GM12872 (cell line): Measurements from ENCODE around the gene NHSL1.

Experiments used
- TF ChIP-seq, protein P1 (sequence below): IDR thresholded peaks from 3 replicates; pipeline ENCODE4 v1.5.1; 2011; ENCODE audit warnings: low read depth, mild to moderate bottlenecking, low read length, moderate library complexity; ENCODE audit not compliant: insufficient read depth

NHSL1 gene

DNA sequence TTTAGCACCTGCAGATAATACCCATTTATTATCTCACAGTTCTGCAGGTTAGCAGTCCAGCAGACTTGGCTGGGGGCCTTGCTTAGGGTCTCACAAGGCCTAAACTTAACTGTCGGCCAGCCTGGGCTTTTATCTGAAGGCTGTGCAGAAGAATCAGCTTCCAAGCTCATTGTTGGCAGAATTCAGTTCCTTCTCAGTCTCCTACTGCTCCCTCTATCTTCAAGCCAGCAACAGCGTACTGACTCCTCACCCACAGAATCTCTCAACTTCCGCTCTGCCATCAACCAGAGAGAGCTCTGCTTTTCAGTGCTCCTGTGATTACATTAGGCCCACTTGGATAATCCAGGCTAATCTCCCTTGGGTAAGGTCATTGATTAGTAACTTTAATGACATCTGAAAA is 30.2 kb upstream of the NHSL1 start:
- TF ChIP-seq, protein P1, sequence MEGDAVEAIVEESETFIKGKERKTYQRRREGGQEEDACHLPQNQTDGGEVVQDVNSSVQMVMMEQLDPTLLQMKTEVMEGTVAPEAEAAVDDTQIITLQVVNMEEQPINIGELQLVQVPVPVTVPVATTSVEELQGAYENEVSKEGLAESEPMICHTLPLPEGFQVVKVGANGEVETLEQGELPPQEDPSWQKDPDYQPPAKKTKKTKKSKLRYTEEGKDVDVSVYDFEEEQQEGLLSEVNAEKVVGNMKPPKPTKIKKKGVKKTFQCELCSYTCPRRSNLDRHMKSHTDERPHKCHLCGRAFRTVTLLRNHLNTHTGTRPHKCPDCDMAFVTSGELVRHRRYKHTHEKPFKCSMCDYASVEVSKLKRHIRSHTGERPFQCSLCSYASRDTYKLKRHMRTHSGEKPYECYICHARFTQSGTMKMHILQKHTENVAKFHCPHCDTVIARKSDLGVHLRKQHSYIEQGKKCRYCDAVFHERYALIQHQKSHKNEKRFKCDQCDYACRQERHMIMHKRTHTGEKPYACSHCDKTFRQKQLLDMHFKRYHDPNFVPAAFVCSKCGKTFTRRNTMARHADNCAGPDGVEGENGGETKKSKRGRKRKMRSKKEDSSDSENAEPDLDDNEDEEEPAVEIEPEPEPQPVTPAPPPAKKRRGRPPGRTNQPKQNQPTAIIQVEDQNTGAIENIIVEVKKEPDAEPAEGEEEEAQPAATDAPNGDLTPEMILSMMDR, result no peak

DNA sequence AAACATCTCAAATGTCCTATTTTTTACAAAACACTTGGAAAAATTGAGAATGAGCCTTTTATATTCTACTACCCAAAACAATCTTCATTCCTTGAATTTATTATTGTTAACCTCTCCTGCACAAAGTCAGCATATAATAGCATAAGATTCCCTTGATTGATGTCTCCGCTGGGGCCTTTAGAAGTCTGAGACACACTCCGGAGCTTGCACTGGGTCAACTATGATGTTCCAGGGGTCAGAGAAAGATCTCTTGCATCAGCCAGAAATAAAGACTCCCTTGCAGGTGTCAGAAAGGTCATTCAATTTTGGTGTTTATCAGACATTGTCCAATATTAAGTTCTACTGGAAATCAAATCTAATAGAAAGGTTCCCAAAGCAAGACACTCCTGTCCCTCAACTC is 29.7 kb upstream of the NHSL1 start:
- TF ChIP-seq, protein P1, result no peak

DNA sequence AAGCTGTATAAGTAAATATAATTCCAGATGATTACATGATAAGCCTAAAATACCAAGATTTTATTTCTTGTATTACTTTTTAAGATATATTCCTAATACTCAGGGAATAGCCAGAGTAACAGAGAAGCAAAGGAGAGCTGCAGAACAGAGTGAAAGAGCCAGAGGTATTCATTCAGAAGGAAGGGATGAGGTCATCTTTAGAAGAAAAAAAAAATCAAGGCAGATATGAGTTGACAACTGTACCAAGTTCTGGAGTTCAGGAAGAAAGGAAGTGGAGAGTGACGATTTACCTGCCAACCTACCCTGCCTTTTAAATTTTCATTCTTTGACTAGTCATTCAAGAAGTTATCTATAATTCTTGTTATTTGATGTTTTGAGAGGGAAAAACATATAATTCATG is 28.8 kb upstream of the NHSL1 start:
- TF ChIP-seq, protein P1, result no peak

DNA sequence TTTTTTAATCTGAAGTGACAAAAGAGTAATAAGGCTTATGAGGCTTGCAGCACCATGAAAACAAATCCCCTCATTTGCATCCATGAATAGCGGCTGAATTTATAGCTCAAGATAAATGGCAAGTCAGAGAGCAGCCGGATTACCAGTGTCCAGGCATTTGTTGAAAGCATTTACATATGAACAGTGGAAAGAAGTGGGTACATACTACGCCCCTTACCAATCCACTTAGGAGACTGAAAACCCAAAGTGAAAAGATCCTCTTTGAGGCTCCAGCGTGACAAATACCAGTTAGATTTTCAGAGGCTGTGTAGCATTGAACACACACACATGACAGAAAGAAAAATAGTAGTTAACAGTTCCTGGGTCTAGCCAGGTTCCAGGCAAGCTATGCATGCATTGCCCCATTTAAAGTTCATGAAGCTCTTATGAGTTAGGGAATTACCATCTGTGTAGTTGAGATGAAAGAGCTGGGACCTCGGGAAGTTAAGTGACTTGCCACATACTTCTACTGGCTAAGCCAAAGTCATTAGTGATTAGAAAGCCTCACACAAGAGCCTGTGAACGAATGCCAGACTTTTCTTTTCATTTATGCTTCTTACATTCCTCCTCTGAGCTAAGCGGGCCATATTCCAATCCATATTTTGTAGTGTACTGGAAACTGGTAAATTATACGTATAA is 28.3 kb upstream of the NHSL1 start:
- TF ChIP-seq, protein P1, result no peak

DNA sequence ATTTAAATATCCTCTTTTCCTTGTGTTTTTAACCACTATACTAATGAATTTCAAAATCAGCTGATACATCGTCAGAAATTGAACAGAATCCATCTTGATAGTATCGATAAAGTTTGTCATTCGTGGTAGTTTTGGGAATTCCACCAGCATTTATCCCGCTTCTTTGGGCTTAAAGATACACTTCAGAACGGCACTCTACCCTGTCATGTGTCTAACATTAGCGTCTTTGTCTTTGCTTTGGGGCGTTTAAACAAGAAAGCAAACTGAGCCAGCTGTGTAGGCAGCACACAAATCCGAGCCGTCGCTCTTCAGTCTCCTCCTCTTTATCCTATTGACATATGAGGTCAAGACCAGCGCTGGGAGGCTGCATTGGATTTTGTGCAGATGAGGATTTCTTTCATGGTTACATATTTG is 27.5 kb upstream of the NHSL1 start:
- TF ChIP-seq, protein P1, result no peak

DNA sequence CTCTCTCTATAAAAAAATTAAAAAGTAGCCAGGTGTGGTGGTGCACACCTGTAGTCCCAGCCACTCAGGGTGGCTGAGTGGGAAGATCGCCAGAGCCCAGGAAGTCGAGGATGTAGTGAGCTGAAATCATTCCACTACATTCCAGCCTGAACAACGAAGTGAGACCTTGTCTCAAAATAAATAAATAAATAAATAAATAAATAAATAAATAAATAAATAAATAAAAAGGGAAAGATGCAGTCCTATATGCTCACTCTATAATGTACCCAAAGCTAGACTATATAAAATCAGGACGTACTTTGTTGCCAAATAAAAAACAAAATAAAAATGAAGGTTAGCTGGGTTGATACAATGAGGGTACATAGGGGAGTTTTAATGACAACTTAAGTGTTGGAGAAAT is 26.1 kb upstream of the NHSL1 start:
- TF ChIP-seq, protein P1, result no peak

DNA sequence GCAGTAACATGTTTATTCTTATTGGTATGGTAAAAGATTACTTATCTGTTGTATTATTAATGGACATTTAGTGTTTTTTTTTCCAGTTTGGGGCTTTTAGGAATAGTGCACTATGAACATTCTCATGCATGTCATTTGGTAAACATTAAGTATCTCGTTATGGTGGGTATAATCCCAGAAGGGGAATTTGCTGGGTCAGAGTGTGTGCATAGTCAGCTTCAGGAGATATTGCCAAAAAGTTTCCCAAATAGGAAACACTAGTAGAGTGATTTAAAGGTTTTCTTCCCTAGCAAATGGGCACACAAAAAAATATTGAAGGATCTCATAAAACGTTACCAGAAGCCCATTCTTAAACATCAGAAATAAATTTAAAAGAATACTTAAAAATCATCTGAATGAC is 25.2 kb upstream of the NHSL1 start:
- TF ChIP-seq, protein P1, result no peak
